Osteoblast (primary cell): ENCODE data around the gene VASN. TPM values are rescaled to one million over a fixed set of nuclear protein-coding genes. Genes with fewer than 3 reads are reported as not detected.

ENCODE experiments used
- DNase-seq: peaks from one replicate; pipeline ENCODE4 v3.0.0; 2011; ENCODE audit warnings: low spot score, mixed read lengths; ENCODE audit not compliant: insufficient read length; ENCODE audit errors: missing footprints
- H2AFZ ChIP-seq: 2 replicates; pipeline ENCODE4 v1.6.0; 2011; ENCODE audit warnings: mild to moderate bottlenecking, low read length
- H3K27ac ChIP-seq: 2 replicates; pipeline ENCODE4 v1.5.1; 2011; ENCODE audit warnings: mild to moderate bottlenecking, low read depth, low read length, moderate library complexity
- H3K27me3 ChIP-seq: 2 replicates; pipeline ENCODE4 v1.6.0; 2012; ENCODE audit warnings: mild to moderate bottlenecking, control low read depth, inconsistent platforms, low read length, moderate library complexity; ENCODE audit not compliant: insufficient read depth
- H3K36me3 ChIP-seq: 2 replicates; pipeline ENCODE4 v1.5.1; 2011; ENCODE audit warnings: mild to moderate bottlenecking, low read length, control low read depth, moderate library complexity; ENCODE audit not compliant: insufficient read depth
- H3K4me1 ChIP-seq: 2 replicates; pipeline ENCODE4 v1.5.1; 2011; ENCODE audit warnings: mild to moderate bottlenecking, low read length, control low read depth, moderate library complexity; ENCODE audit not compliant: insufficient read depth
- H3K4me2 ChIP-seq: 2 replicates; pipeline ENCODE4 v1.6.0; 2011; ENCODE audit warnings: mild to moderate bottlenecking, low read length; ENCODE audit not compliant: insufficient read depth
- H3K4me3 ChIP-seq: fragments of 200-600 bp; sonication (generic); 3 replicates; pipeline ENCODE4 v1.5.1; 2012; ENCODE audit warnings: mild to moderate bottlenecking, low read length, inconsistent platforms; ENCODE audit not compliant: insufficient read depth
- H3K79me2 ChIP-seq: 2 replicates; pipeline ENCODE4 v1.6.0; 2012; ENCODE audit warnings: mild to moderate bottlenecking, low read length, control low read depth, inconsistent platforms; ENCODE audit not compliant: insufficient read depth
- H3K9me3 ChIP-seq: 2 replicates; pipeline ENCODE4 v1.5.1; 2011; ENCODE audit warnings: low read depth, low read length, control low read depth
- H4K20me1 ChIP-seq: 2 replicates; pipeline ENCODE4 v1.6.0; 2012; ENCODE audit warnings: mild to moderate bottlenecking, low read length, control low read depth; ENCODE audit not compliant: insufficient read depth
- CTCF ChIP-seq: IDR thresholded peaks from 2 replicates; pipeline ENCODE4 v1.5.1; 2011; ENCODE audit warnings: mild to moderate bottlenecking, low read depth, low read length, moderate library complexity; ENCODE audit errors: extremely low read depth
- total RNA-seq: library from RNA; depleted of rRNA; stranded (reverse); fragments of >200 nt; gene quantifications from 2 replicates; pipeline ENCODE4 v1.2.3, GENCODE V29; 2012

Gene VASN
- total RNA-seq, 1 donor, result 217 TPM

GRCh38 chr16:4404247-4404966 is 32.8 kb downstream of the VASN start:
- Histone ChIP-seq H3K4me2 (no peak overlapping the region), H3K27me3 (no peaks in the 10 kb centered on the region), H3K79me2 (no peaks in the 10 kb centered on the region), H3K9me3 (no peaks in the 10 kb centered on the region), H3K36me3 (peaks cover 9% of the 10 kb centered on the region), H4K20me1 (peaks cover 10% of the 10 kb centered on the region), H3K27ac (no peak overlapping the region), H2AFZ (no peak overlapping the region), H3K4me1 (peaks cover 9% of the 10 kb centered on the region), H3K4me3 (no peak overlapping the region)
- TF ChIP-seq CTCF, result peak; percentile 71
- peak; percentile 93 for DNase-seq

- H3K27me3 ChIP-seq, result no peaks in the 10 kb centered on the region
- no peak overlapping the region for H3K4me2 ChIP-seq
- TF ChIP-seq CTCF, result no peak
These were observed 33.5 kb downstream of the VASN start for GRCh38 chr16:4404967-4405696.

GRCh38 chr16:4407543-4408322 is 36.1 kb downstream of the VASN start:
- peak; percentile 86 for DNase-seq
- Histone ChIP-seq H4K20me1 (peaks cover 34% of the 10 kb centered on the region), H3K27me3 (no peaks in the 10 kb centered on the region), H3K4me1 (peaks cover 16% of the 10 kb centered on the region), H3K36me3 (peaks cover 6% of the 10 kb centered on the region), H3K27ac (no peak overlapping the region), H2AFZ (no peak overlapping the region), H3K4me3 (no peak overlapping the region), H3K4me2 (no peak overlapping the region), H3K79me2 (peaks cover 14% of the 10 kb centered on the region), H3K9me3 (no peaks in the 10 kb centered on the region)
- TF ChIP-seq CTCF, result no peak

More at GRCh38 chr16:4404967-4405696, 33.5 kb downstream of the VASN start:
- no peak overlapping the region for H3K27ac ChIP-seq
- H3K79me2 ChIP-seq, result peaks cover 4% of the 10 kb centered on the region
- peaks cover 17% of the 10 kb centered on the region for H4K20me1 ChIP-seq
- H3K36me3 ChIP-seq, result peaks cover 9% of the 10 kb centered on the region
- H3K4me3 ChIP-seq, result no peak overlapping the region
- no peaks in the 10 kb centered on the region for H3K9me3 ChIP-seq
- no peak overlapping the region for H2AFZ ChIP-seq
- peak; percentile 17 for DNase-seq
- peaks cover 9% of the 10 kb centered on the region for H3K4me1 ChIP-seq

GRCh38 chr16:4408323-4408690 is 36.7 kb downstream of the VASN start:
- Histone ChIP-seq H3K4me1 (peaks cover 16% of the 10 kb centered on the region), H4K20me1 (peaks cover 37% of the 10 kb centered on the region), H3K27me3 (no peaks in the 10 kb centered on the region), H3K27ac (no peak overlapping the region), H2AFZ (no peak overlapping the region), H3K79me2 (peaks cover 19% of the 10 kb centered on the region), H3K9me3 (no peaks in the 10 kb centered on the region), H3K4me3 (no peak overlapping the region), H3K36me3 (peaks cover 6% of the 10 kb centered on the region), H3K4me2 (no peak overlapping the region)
- no peak for TF ChIP-seq CTCF
- no peak for DNase-seq
